Kidney epithelial cell (primary cell): ENCODE data around the gene TSEN34. TPM values are rescaled to one million over a fixed set of nuclear protein-coding genes. Genes with fewer than 3 reads are reported as not detected.

ENCODE experiments used
- DNase-seq: peaks from one replicate; pipeline ENCODE4 v3.0.0-alpha.2; 2010; ENCODE audit warnings: low read depth
- H3K27me3 ChIP-seq: 2 replicates; pipeline ENCODE4 v1.6.0; 2011; ENCODE audit warnings: low read length; ENCODE audit not compliant: control insufficient read depth, insufficient read depth
- H3K36me3 ChIP-seq: 2 replicates; pipeline ENCODE4 v1.5.1; 2011; ENCODE audit warnings: low read length; ENCODE audit not compliant: control insufficient read depth, insufficient read depth
- H3K4me3 ChIP-seq: 2 replicates; pipeline ENCODE4 v1.5.1; 2011; ENCODE audit warnings: low read depth, mild to moderate bottlenecking, control low read depth, low read length
- CTCF ChIP-seq: IDR thresholded peaks from 2 replicates; pipeline ENCODE4 v1.5.1; 2011; ENCODE audit warnings: mild to moderate bottlenecking, moderate library complexity, low read length, control low read depth, inconsistent platforms; ENCODE audit not compliant: insufficient read depth, poor library complexity, severe bottlenecking
- total RNA-seq: library from RNA; depleted of rRNA; stranded (reverse); fragments of >200 nt; gene quantifications from 2 replicates; pipeline ENCODE4 v1.2.3, GENCODE V29; 2015

The TSEN34 gene
- total RNA-seq, 1 donor from 2014 or later: 108 TPM

- no peak for TF ChIP-seq CTCF
- no peak overlapping the region for H3K4me3 ChIP-seq
- peaks cover 8% of the 10 kb centered on the region for H3K36me3 ChIP-seq
- no peak for DNase-seq
- H3K27me3 ChIP-seq: no peaks in the 10 kb centered on the region
Observed at GRCh38 chr19:54153731-54154326, 37.3 kb upstream of the TSEN34 start.

GRCh38 chr19:54154603-54155345, 36.3 kb upstream of the TSEN34 start:
- Histone ChIP-seq H3K27me3 (no peaks in the 10 kb centered on the region), H3K4me3 (no peak overlapping the region), H3K36me3 (peaks cover 5% of the 10 kb centered on the region)
- no peak for TF ChIP-seq CTCF
- no peak for DNase-seq

GRCh38 chr19:54155694-54156093, 35.4 kb upstream of the TSEN34 start:
- Histone ChIP-seq H3K36me3 (peaks cover 5% of the 10 kb centered on the region), H3K4me3 (no peak overlapping the region), H3K27me3 (no peaks in the 10 kb centered on the region)
- TF ChIP-seq CTCF: no peak
- no peak for DNase-seq

- no peak for DNase-seq
- no peak for TF ChIP-seq CTCF
- H3K36me3 ChIP-seq: peaks cover 4% of the 10 kb centered on the region
- no peak overlapping the region for H3K4me3 ChIP-seq
- H3K27me3 ChIP-seq: no peaks in the 10 kb centered on the region
Observed at GRCh38 chr19:54156490-54156889, 34.6 kb upstream of the TSEN34 start.

- no peak for TF ChIP-seq CTCF
- H3K36me3 ChIP-seq: peaks cover 4% of the 10 kb centered on the region
- H3K4me3 ChIP-seq: no peak overlapping the region
Observed at GRCh38 chr19:54156953-54157352, 34.2 kb upstream of the TSEN34 start.

More at GRCh38 chr19:54156953-54157352, 34.2 kb upstream of the TSEN34 start:
- H3K27me3 ChIP-seq: no peaks in the 10 kb centered on the region
- DNase-seq: no peak
